Natural killer cell (primary cell): ENCODE measurements around the gene MAP3K9. TPM values are rescaled to one million over a fixed set of nuclear protein-coding genes. Genes with fewer than 3 reads are reported as not detected.

Experiments used
- ATAC-seq, 3 donors: fragments of 150-1000 bp in 2 of 3; fragments of 200-7000 bp in 1 of 3; cut with Tn5 transposase; 1 replicate in 1 of 3; 2 replicates in 2 of 3; pipeline ENCODE4 v1.10.0; 2021; ENCODE audit warnings: mild to moderate bottlenecking in 2 of 3, moderate library complexity in 2 of 3
- DNase-seq, 2 donors: peaks; one replicate each; pipeline versions ENCODE4 v3.0.0 to v3.0.0-alpha.2; 2013 to 2021; ENCODE audit warnings: mixed read lengths in 1 of 2
- H3K27ac ChIP-seq: one replicate; pipeline ENCODE4 v1.5.1; 2013; ENCODE audit warnings: mild to moderate bottlenecking, low read length
- H3K27me3 ChIP-seq: one replicate; pipeline ENCODE4 v1.6.1; 2013; ENCODE audit warnings: low read length; ENCODE audit not compliant: control insufficient read depth, insufficient read depth
- H3K36me3 ChIP-seq: one replicate; pipeline ENCODE4 v1.6.1; 2013; ENCODE audit warnings: low read length; ENCODE audit not compliant: control insufficient read depth, insufficient read depth
- H3K4me1 ChIP-seq: one replicate; pipeline ENCODE4 v1.6.1; 2013; ENCODE audit warnings: low read length; ENCODE audit not compliant: control insufficient read depth, insufficient read depth
- H3K4me3 ChIP-seq: one replicate; pipeline ENCODE4 v1.5.1; 2013; ENCODE audit warnings: low read length
- H3K9me3 ChIP-seq: one replicate; pipeline ENCODE4 v1.6.1; 2013; ENCODE audit warnings: low read length; ENCODE audit not compliant: control insufficient read depth, insufficient read depth
- H3K27ac Mint-ChIP-seq, 2 donors: one replicate each; pipeline ENCODE4 v1.8.0; 2022; ENCODE audit warnings: mild to moderate bottlenecking in 2 of 2, mixed read lengths in 2 of 2, moderate library complexity in 1 of 2
- H3K27me3 Mint-ChIP-seq, 2 donors: one replicate each; pipeline ENCODE4 v1.8.0; 2022; ENCODE audit warnings: low read depth in 2 of 2, mixed read lengths in 2 of 2
- H3K36me3 Mint-ChIP-seq: one replicate; pipeline ENCODE4 v1.8.0; 2022; ENCODE audit warnings: mixed read lengths
- H3K4me1 Mint-ChIP-seq, 2 donors: one replicate each; pipeline ENCODE4 v1.8.0; 2022; ENCODE audit warnings: mixed read lengths in 2 of 2
- H3K4me3 Mint-ChIP-seq: one replicate; pipeline ENCODE4 v1.8.0; 2022; ENCODE audit warnings: mild to moderate bottlenecking, moderate library complexity, mixed read lengths
- H3K9me3 Mint-ChIP-seq, 2 donors: one replicate each; pipeline ENCODE4 v1.8.0; 2022; ENCODE audit warnings: mixed read lengths in 2 of 2
- CTCF ChIP-seq: fragments of 200-600 bp; IDR thresholded peaks from one replicate; pipeline ENCODE4 v1.8.0; 2022; ENCODE audit warnings: antibody characterized with exemption
- WGBS: methylation state at CpG from one replicate; pipeline ENCODE4 v1.1.7; 2013; ENCODE audit warnings: missing lambda C conversion rate; ENCODE audit not compliant: insufficient coverage; 5-methylcytosine and 5-hydroxymethylcytosine counted together
- intact Hi-C: fragments of 100-400 bp; cut with micrococcal nuclease; formaldehyde crosslinking; loops from one replicate; pipeline ENCODE4 v1.14.2; 2022
- total RNA-seq, 4 donors: library from RNA; stranded (reverse); fragments of 120-200 nt in 1 of 4; gene quantifications; one replicate each; pipeline versions ENCODE4 v1.2.3 to v1.2.4, GENCODE V29; 2013 to 2022

Gene MAP3K9
- total RNA-seq, 3 donors from 2014 or later (not counting 1 experiment from before 2014, with no cell fraction given) = 3.6 to 7.9 (median 3.8) TPM

GRCh38 chr14:70714055-70714550 is 95.2 kb downstream of the MAP3K9 start:
- no peaks in the 10 kb centered on the region for H3K9me3 ChIP-seq
- ATAC-seq (no peak), DNase-seq (peak; percentile 18 to 85)
- H3K4me1 Mint-ChIP-seq = peaks cover 0 to 5% of the 10 kb centered on the region in 2 donors
- peak; percentile 79 for TF ChIP-seq CTCF
- H3K4me1 ChIP-seq = peaks cover 3% of the 10 kb centered on the region
- WGBS = 22% methylated on average over 8 of the region's 8 CpGs
- H3K27ac ChIP-seq = no peak overlapping the region
- no peaks in the 10 kb centered on the region for H3K27me3 ChIP-seq
- intact Hi-C loops = no loop called here
- H3K27me3 Mint-ChIP-seq = peaks cover 6 to 17% of the 10 kb centered on the region in 2 donors
- no peak overlapping the region for H3K4me3 ChIP-seq
- no peaks in the 10 kb centered on the region for H3K36me3 ChIP-seq
- H3K36me3 Mint-ChIP-seq = no peaks in the 10 kb centered on the region
- no peak overlapping the region for H3K27ac Mint-ChIP-seq
- H3K4me3 Mint-ChIP-seq = no peak overlapping the region
- H3K9me3 Mint-ChIP-seq = no peaks in the 10 kb centered on the region

- no peaks in the 10 kb centered on the region for H3K36me3 Mint-ChIP-seq
- TF ChIP-seq CTCF = no peak
- no peak overlapping the region for H3K4me3 ChIP-seq
- H3K4me3 Mint-ChIP-seq = no peak overlapping the region
- H3K27me3 Mint-ChIP-seq = peaks cover 6 to 17% of the 10 kb centered on the region in 2 donors
- ATAC-seq (no peak), DNase-seq (no peak)
- no peak overlapping the region for H3K27ac ChIP-seq
- peaks cover 3% of the 10 kb centered on the region for H3K4me1 ChIP-seq
- no peaks in the 10 kb centered on the region for H3K27me3 ChIP-seq
- H3K9me3 Mint-ChIP-seq = no peaks in the 10 kb centered on the region
- 72% methylated on average over 3 of the region's 3 CpGs for WGBS
- H3K36me3 ChIP-seq = no peaks in the 10 kb centered on the region
- intact Hi-C loops = loop anchor here (1.0 kb wide), 1 partner anchor 91 kb away; no protein-coding TSS in a partner anchor
- H3K27ac Mint-ChIP-seq = no peak overlapping the region
- H3K9me3 ChIP-seq = no peaks in the 10 kb centered on the region
- peaks cover 0 to 5% of the 10 kb centered on the region in 2 donors for H3K4me1 Mint-ChIP-seq
These were observed 95.8 kb downstream of the MAP3K9 start for GRCh38 chr14:70713511-70713916.

GRCh38 chr14:70713096-70713495 is 96.2 kb downstream of the MAP3K9 start:
- no peak for DNase-seq
- H3K27me3 Mint-ChIP-seq = peaks cover 6 to 17% of the 10 kb centered on the region in 2 donors
- no peak for ATAC-seq
- WGBS = 92% methylated on average over 2 of the region's 4 CpGs
- no peak overlapping the region for H3K27ac Mint-ChIP-seq
- Histone ChIP-seq H3K9me3 (no peaks in the 10 kb centered on the region), H3K4me1 (peaks cover 3% of the 10 kb centered on the region), H3K36me3 (no peaks in the 10 kb centered on the region), H3K4me3 (no peak overlapping the region), H3K27ac (no peak overlapping the region), H3K27me3 (no peaks in the 10 kb centered on the region)
- TF ChIP-seq CTCF = no peak
- intact Hi-C loops = loop anchor here (1.0 kb wide), 1 partner anchor 91 kb away; no protein-coding TSS in a partner anchor
- H3K4me1 Mint-ChIP-seq = peaks cover 0 to 5% of the 10 kb centered on the region in 2 donors
- no peak overlapping the region for H3K4me3 Mint-ChIP-seq
- no peaks in the 10 kb centered on the region for H3K36me3 Mint-ChIP-seq
- no peaks in the 10 kb centered on the region for H3K9me3 Mint-ChIP-seq

GRCh38 chr14:70711451-70711850 is 97.9 kb downstream of the MAP3K9 start:
- Histone ChIP-seq H3K4me3 (no peak overlapping the region), H3K27me3 (no peaks in the 10 kb centered on the region), H3K36me3 (no peaks in the 10 kb centered on the region), H3K4me1 (peaks cover 3% of the 10 kb centered on the region), H3K27ac (no peak overlapping the region), H3K9me3 (no peaks in the 10 kb centered on the region)
- Mint-ChIP-seq H3K27me3 (peaks cover 6 to 12% of the 10 kb centered on the region in 2 donors), H3K4me1 (peaks cover 0 to 5% of the 10 kb centered on the region in 2 donors), H3K9me3 (no peaks in the 10 kb centered on the region), H3K27ac (no peak overlapping the region), H3K36me3 (no peaks in the 10 kb centered on the region), H3K4me3 (no peak overlapping the region)
- TF ChIP-seq CTCF = no peak
- no peak for DNase-seq
- ATAC-seq = no peak
- WGBS = 92% methylated on average over 1 of the region's 1 CpG
- intact Hi-C loops = no loop called here
